AG10803 (cell line): ENCODE results near the gene SLC9A9.

Experiments
- DNase-seq: peaks from one replicate; pipeline ENCODE4 v3.0.0; 2010; ENCODE audit warnings: low read depth
- H3K4me3 ChIP-seq: 2 replicates; pipeline ENCODE4 v1.5.1; 2011; ENCODE audit warnings: mild to moderate bottlenecking, low read length, control low read depth
- CTCF ChIP-seq: conservative IDR thresholded peaks from 2 replicates; pipeline ENCODE4 v1.5.1; 2011; ENCODE audit warnings: mild to moderate bottlenecking, low read length, control low read depth, inconsistent platforms

SLC9A9 gene

GRCh38 chr3:143824735-143825385 is 23.4 kb downstream of the SLC9A9 start:
- no peak for TF ChIP-seq CTCF
- peak; percentile 84 for DNase-seq
- no peak overlapping the region for H3K4me3 ChIP-seq

GRCh38 chr3:143822798-143823197 is 25.5 kb downstream of the SLC9A9 start:
- no peak for DNase-seq
- TF ChIP-seq CTCF, result no peak

GRCh38 chr3:143822374-143822773 is 25.9 kb downstream of the SLC9A9 start:
- DNase-seq, result no peak
- H3K4me3 ChIP-seq, result no peak overlapping the region
- TF ChIP-seq CTCF, result no peak

More at GRCh38 chr3:143822798-143823197, 25.5 kb downstream of the SLC9A9 start:
- no peak overlapping the region for H3K4me3 ChIP-seq

- DNase-seq, result no peak
- no peak overlapping the region for H3K4me3 ChIP-seq
- TF ChIP-seq CTCF, result no peak
Observed at GRCh38 chr3:143821862-143822261, 26.4 kb downstream of the SLC9A9 start.

GRCh38 chr3:143820466-143821221 is 27.6 kb downstream of the SLC9A9 start:
- no peak for TF ChIP-seq CTCF
- no peak overlapping the region for H3K4me3 ChIP-seq
- DNase-seq, result no peak

GRCh38 chr3:143819890-143820289 is 28.4 kb downstream of the SLC9A9 start:
- DNase-seq, result no peak
- no peak for TF ChIP-seq CTCF
- H3K4me3 ChIP-seq, result no peak overlapping the region

GRCh38 chr3:143814443-143814889 is 33.8 kb downstream of the SLC9A9 start:
- no peak for TF ChIP-seq CTCF
- no peak overlapping the region for H3K4me3 ChIP-seq
- no peak for DNase-seq
